Measurements from ENCODE around the gene ERICH4.

DNA sequence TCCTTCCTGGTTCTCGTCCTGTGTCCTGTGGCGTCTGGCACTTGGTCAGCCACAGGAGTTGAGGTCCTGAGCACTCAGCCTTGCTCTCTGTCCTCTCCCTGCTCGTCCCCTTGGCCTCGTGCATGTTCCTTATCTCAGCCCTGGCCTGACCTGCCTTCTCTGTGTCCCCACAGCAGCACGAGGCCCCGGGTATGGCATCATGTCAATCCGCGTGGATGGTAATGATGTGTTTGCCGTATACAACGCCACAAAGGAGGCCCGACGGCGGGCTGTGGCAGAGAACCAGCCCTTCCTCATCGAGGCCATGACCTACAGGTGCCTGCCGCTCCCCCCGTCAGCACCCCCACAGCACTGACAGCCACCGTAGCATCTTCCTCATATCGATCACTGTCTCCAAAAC is 20.5 kb upstream of the ERICH4 start:
- TF ChIP-seq MXI1 (IDR thresholded peaks at IDR 0.05; ENCODE audit: low read depth, low read length) (no peak), TCF12 (IDR thresholded peaks at IDR 0.05) (no peak), EP300 (IDR thresholded peaks at IDR 0.05; ENCODE audit: borderline replicate concordance in 1 of 2, low read depth in 1 of 2, low read length in 1 of 2) (no peak), EZH2phosphoT487 (IDR thresholded peaks at IDR 0.05; ENCODE audit: borderline replicate concordance, low read depth) (no peak)

Measured in SK-N-SH (cell line).